Neural crest cell (in vitro differentiated cells): Measurements from ENCODE around the gene DCTN3. TPM values are rescaled to one million over a fixed set of nuclear protein-coding genes. Genes with fewer than 3 reads are reported as not detected.
A peak's percentile ranks its signal among the peaks of the same experiment; 100 is the strongest.

Source experiments
- DNase-seq: peaks from one replicate; pipeline ENCODE4 v3.0.0; 2021; ENCODE audit warnings: low read depth, mixed read lengths, low spot score
- H3K27ac Mint-ChIP-seq: one replicate; pipeline ENCODE4 v1.8.0; 2021; ENCODE audit warnings: mild to moderate bottlenecking, mixed read lengths; ENCODE audit not compliant: unreplicated experiment
- H3K27me3 Mint-ChIP-seq: 2 replicates; pipeline ENCODE4 v1.8.0; 2021; ENCODE audit warnings: low read depth, mild to moderate bottlenecking, mixed read lengths
- H3K36me3 Mint-ChIP-seq: 2 replicates; pipeline ENCODE4 v1.8.0; 2021; ENCODE audit warnings: low read depth, mild to moderate bottlenecking, mixed read lengths
- H3K4me1 Mint-ChIP-seq: 2 replicates; pipeline ENCODE4 v1.8.0; 2021; ENCODE audit warnings: mixed read lengths
- H3K4me3 Mint-ChIP-seq: one replicate; pipeline ENCODE4 v1.8.0; 2021; ENCODE audit warnings: mild to moderate bottlenecking, mixed read lengths
- H3K9me3 Mint-ChIP-seq: 2 replicates; pipeline ENCODE4 v1.8.0; 2021; ENCODE audit warnings: mixed read lengths
- total RNA-seq: library from RNA; stranded (reverse); gene quantifications from 2 replicates; pipeline ENCODE4 v1.2.1, GENCODE V29; 2021
- TF ChIP-seq, protein P1 (sequence below): fragments of 200-600 bp; sonication (generic); conservative IDR thresholded peaks from 2 replicates; pipeline ENCODE4 v1.5.0; 2021; ENCODE audit warnings: antibody characterized with exemption, mild to moderate bottlenecking

The DCTN3 gene
- total RNA-seq, 1 donor from 2014 or later: 102 TPM

DNA sequence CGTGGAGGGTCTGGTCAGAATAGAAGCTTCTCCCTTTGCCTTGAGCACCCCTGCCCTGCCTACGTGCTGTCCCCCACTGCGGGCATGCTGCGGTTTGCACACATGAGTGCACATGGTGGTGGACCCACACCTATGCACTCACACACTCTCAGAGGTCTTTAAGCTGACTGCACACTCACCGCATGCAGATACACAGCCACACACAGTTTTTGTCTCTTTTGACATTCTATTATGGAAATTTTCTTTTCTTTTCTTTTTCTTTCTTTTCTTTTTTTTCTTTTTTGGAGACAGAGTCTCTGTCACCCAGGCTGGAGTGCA, 9.2 kb upstream of the DCTN3 start:
- no peak overlapping the region for H3K27ac Mint-ChIP-seq
- H3K9me3 Mint-ChIP-seq: no peaks in the 10 kb centered on the region
- H3K4me3 Mint-ChIP-seq: peak overlapping the region; percentile 45
- DNase-seq: no peak
- H3K4me1 Mint-ChIP-seq: peaks cover 22% of the 10 kb centered on the region
- peaks cover 78% of the 10 kb centered on the region for H3K27me3 Mint-ChIP-seq
- no peaks in the 10 kb centered on the region for H3K36me3 Mint-ChIP-seq
- TF ChIP-seq, protein P1, sequence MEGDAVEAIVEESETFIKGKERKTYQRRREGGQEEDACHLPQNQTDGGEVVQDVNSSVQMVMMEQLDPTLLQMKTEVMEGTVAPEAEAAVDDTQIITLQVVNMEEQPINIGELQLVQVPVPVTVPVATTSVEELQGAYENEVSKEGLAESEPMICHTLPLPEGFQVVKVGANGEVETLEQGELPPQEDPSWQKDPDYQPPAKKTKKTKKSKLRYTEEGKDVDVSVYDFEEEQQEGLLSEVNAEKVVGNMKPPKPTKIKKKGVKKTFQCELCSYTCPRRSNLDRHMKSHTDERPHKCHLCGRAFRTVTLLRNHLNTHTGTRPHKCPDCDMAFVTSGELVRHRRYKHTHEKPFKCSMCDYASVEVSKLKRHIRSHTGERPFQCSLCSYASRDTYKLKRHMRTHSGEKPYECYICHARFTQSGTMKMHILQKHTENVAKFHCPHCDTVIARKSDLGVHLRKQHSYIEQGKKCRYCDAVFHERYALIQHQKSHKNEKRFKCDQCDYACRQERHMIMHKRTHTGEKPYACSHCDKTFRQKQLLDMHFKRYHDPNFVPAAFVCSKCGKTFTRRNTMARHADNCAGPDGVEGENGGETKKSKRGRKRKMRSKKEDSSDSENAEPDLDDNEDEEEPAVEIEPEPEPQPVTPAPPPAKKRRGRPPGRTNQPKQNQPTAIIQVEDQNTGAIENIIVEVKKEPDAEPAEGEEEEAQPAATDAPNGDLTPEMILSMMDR: no peak

DNA sequence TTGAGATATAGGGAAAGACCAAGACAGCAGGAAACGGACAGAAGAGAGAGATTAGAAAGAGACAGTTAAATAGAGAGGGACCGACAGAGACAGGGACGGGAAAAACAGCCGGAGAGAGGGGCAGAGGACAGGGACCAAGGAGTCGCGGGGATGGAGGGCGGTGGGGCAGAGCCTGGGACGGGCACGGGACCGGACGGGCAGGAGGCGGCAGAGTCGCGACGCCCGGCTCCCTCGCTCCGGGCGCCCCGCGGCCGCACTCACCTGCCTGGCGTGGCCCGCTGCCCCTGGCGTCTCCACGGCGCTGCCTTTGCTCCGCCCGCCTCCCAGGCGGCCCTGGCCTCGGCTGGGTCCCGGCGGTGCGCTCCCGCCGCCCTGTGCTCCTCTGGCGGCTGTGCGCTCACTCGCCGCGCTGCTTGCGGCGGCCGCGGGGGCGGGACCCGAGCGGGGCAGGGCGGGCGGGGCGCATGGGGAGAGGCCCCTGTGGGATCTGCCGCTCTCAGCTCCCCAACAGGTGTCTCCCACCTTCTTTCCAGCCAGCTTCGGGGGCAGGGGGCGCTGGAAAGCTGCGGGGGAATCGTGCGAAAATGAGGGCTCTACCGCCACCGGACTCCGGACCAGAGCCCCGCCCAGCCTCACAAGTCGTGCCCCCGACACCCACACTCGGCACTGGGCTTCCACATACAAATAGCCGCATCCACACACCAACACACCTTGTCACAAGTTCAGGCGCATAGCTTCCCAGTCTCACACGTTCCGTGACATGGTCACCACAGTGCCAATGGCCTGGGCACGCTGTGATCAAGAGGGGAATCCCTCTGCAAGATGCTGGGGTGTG, 8.6 kb upstream of the DCTN3 start, which contains the start of gene ARID3C:
TSS of gene ARID3C (minus strand) at position 411 of the 835 bp plus-strand sequence. CDS start 1,052 bp downstream, outside the sequence.
- no peak within 1 kb of the TSS for H3K27ac Mint-ChIP-seq
- H3K36me3 Mint-ChIP-seq: no peaks in the 10 kb centered on the region
- peaks cover 83% of the 10 kb centered on the region for H3K27me3 Mint-ChIP-seq
- peaks cover 16% of the 10 kb centered on the region for H3K4me1 Mint-ChIP-seq
- TF ChIP-seq, protein P1: no peak
- peak within 1 kb of the TSS; percentile 77 for H3K4me3 Mint-ChIP-seq
- DNase-seq: no peak
- no peaks in the 10 kb centered on the region for H3K9me3 Mint-ChIP-seq

DNA sequence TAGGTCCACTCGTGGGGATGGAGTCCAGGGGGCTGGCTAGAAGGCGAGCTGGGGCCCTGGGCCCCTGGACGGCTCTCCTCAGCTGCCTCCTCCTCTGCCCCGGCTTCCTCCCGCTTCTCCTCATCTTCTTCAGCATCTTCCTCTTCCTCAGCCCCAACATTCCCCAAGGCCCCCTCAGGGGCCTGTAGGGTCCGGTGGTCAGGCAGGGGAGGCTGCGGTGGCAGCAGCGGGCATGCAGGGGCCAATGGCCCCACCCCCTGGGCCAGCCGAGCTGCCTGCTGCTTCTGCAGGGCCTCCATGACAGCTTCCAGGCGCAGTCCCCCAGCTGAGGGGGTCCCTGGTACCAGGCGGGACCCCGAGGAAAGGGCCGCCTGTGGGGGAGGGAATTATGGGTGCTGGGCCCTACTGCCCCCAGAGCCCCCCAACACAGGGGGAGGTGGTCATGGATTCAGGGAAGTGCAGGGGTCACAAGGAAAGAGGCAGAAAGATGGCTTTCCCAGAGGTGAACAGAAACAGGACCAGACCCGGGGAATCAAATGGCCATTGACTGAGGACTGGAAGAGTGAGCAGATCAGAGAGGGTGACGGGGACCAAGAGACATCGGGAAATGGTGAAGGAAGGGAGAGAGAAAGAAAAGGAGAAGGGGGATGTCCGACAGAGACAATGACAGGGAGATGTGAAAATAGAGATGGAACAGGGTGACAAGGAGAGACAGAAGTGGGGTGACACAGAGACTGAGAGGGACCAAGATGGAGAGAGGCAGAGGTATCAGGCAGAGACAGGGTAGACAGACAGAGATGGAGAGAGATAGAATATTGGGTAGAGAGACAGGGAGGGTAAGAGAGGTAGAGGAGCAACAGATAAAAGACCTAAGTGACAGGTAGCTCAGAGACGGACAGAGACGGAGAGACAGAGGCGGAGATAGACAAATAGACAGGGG, 7.7 kb upstream of the DCTN3 start:
- Mint-ChIP-seq H3K9me3 (no peaks in the 10 kb centered on the region), H3K4me1 (peaks cover 14% of the 10 kb centered on the region), H3K4me3 (peak overlapping the region; percentile 77), H3K36me3 (no peaks in the 10 kb centered on the region), H3K27me3 (peaks cover 82% of the 10 kb centered on the region), H3K27ac (no peak overlapping the region)
- TF ChIP-seq, protein P1: no peak
- DNase-seq: no peak

DNA sequence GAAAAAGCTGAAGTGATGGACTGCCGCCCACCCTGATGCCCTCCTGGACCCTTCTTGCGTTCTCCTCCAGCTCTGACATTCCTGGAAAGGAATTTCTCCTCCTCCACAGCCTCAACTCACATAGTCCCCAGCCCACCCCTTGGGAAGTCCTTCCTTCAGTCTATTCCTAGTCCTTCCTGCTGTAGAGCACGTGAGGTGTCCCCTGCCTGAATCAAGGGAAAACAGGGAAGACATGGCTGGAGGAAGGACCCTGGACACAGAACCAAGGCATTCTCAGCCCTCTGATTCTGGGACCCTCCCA, 4.8 kb upstream of the DCTN3 start:
- Mint-ChIP-seq H3K36me3 (no peaks in the 10 kb centered on the region), H3K4me3 (no peak overlapping the region), H3K27me3 (peaks cover 63% of the 10 kb centered on the region), H3K9me3 (peaks cover 2% of the 10 kb centered on the region), H3K27ac (no peak overlapping the region), H3K4me1 (peaks cover 20% of the 10 kb centered on the region)
- no peak for DNase-seq
- TF ChIP-seq, protein P1: no peak

DNA sequence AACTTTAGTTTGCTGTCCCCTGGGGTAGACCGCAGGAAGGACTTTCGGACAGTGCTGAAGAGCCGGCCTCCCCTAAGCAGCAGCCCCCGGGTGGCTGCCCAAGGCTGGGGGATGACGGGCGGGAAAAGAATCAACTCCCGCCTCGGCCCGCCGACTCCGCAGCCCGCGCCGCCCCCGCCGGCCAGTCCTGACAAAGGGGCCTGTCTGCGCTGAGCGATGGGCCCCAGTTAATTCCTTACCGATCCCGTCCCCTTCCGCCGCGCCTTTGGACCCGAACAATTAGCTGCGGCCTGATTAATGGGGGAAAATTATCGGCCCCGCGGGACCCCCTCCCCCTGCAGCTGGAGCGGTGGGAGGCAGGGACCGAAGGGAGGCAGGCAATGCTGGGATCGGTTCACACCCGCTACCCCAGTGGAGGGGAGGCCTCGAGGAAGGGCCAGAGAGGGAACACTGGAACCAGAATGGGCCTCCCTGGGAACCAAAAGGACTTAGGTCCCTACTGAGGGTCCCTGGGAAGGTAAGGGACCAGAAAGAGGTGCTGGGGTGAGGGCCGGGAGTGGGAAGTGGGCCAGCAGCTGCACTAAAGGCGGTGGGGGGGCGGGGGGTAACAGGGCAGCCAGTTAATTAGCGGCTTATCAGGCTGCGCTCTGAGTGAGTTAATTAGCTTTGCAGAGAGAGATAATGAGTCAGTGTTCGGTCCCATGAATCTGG, 4.3 kb upstream of the DCTN3 start:
- TF ChIP-seq, protein P1: no peak
- DNase-seq: no peak

More for the DNA sequence above, 4.3 kb upstream of the DCTN3 start:
- H3K9me3 Mint-ChIP-seq: peaks cover 2% of the 10 kb centered on the region
- peaks cover 58% of the 10 kb centered on the region for H3K27me3 Mint-ChIP-seq
- peak overlapping the region; percentile 27 for H3K27ac Mint-ChIP-seq
- H3K36me3 Mint-ChIP-seq: no peaks in the 10 kb centered on the region
- H3K4me1 Mint-ChIP-seq: peaks cover 25% of the 10 kb centered on the region
- no peak overlapping the region for H3K4me3 Mint-ChIP-seq
